ENCODE measurements around the gene SGTB.
A peak's percentile ranks its signal among the peaks of the same experiment; 100 is the strongest.

GRCh38 chr5:65721720-65722574, at the start of gene SGTB, which contains the start of gene NLN:
- TF ChIP-seq CTCF (IDR thresholded peaks at IDR 0.05): no peak
- TF ChIP-seq POLR2AphosphoS5 (IDR thresholded peaks at IDR 0.05; ENCODE audit: low read depth, low read length): peak; percentile 53; the same call in 1 of the 2 replicates
- TF ChIP-seq REST (IDR thresholded peaks at IDR 0.05; ENCODE audit: insufficient read depth in 1 of 2, low read depth in 2 of 2, low read length in 1 of 2): no peak
- TF ChIP-seq TCF7L2 (IDR thresholded peaks at IDR 0.05; ENCODE audit: low read depth, low read length): no peak
